Activated effector memory CD4-positive, alpha-beta T cell treated with anti-CD3 and anti-CD28 coated beads, Interleukin-2, amount 50 U/mL, for 16 hours (primary cell): ENCODE results near the gene SMOC2.

Source experiments
- DNase-seq: peaks from one replicate; pipeline ENCODE4 v3.0.0-alpha.2; 2020

The SMOC2 gene

GRCh38 chr6:168716581-168716980 is 275.6 kb downstream of the SMOC2 start:
- no peak for DNase-seq

GRCh38 chr6:168717491-168717890 is 276.5 kb downstream of the SMOC2 start:
- no peak for DNase-seq
